HG03520 (cell line): ENCODE data around the gene KRTAP12-1.

Source experiments
- ATAC-seq: cut with Tn5 transposase; IDR thresholded peaks from one replicate; pipeline ENCODE4 v1.9.1; 2021; ENCODE audit warnings: mild to moderate bottlenecking, moderate library complexity; ENCODE audit not compliant: unreplicated experiment

The KRTAP12-1 gene

GRCh38 chr21:44681861-44682579, at the start of gene KRTAP12-1:
Gene KRTAP12-1, minus strand, starts transcription at chr21:44682163. Its CDS starts 40 bp downstream, at chr21:44682123.
- no peak for ATAC-seq

GRCh38 chr21:44730951-44731579, 49.1 kb upstream of the KRTAP12-1 start:
- ATAC-seq = no peak

GRCh38 chr21:44730028-44730395, 48.0 kb upstream of the KRTAP12-1 start:
- no peak for ATAC-seq

- ATAC-seq = no peak
These were observed 47.5 kb upstream of the KRTAP12-1 start for GRCh38 chr21:44729336-44730027.

- no peak for ATAC-seq
These were observed 46.8 kb upstream of the KRTAP12-1 start for GRCh38 chr21:44728716-44729115.

GRCh38 chr21:44727757-44728156, 45.8 kb upstream of the KRTAP12-1 start:
- ATAC-seq = no peak

GRCh38 chr21:44727321-44727720, 45.4 kb upstream of the KRTAP12-1 start:
- ATAC-seq = no peak

GRCh38 chr21:44726826-44727225, 44.9 kb upstream of the KRTAP12-1 start:
- ATAC-seq = no peak

- no peak for ATAC-seq
These were observed 43.0 kb upstream of the KRTAP12-1 start for GRCh38 chr21:44724926-44725325.

- no peak for ATAC-seq
These were observed 42.2 kb upstream of the KRTAP12-1 start for GRCh38 chr21:44724196-44724595.

GRCh38 chr21:44723177-44724131, 41.5 kb upstream of the KRTAP12-1 start:
- no peak for ATAC-seq

- no peak for ATAC-seq
These were observed 40.8 kb upstream of the KRTAP12-1 start for GRCh38 chr21:44722731-44723130.

GRCh38 chr21:44720170-44720569, 38.2 kb upstream of the KRTAP12-1 start:
- no peak for ATAC-seq

- no peak for ATAC-seq
These were observed 36.6 kb upstream of the KRTAP12-1 start for GRCh38 chr21:44718571-44718970.

- no peak for ATAC-seq
These were observed 36.1 kb upstream of the KRTAP12-1 start for GRCh38 chr21:44718093-44718492.

GRCh38 chr21:44716984-44717383, 35.0 kb upstream of the KRTAP12-1 start:
- ATAC-seq = no peak

- ATAC-seq = no peak
These were observed 32.9 kb upstream of the KRTAP12-1 start for GRCh38 chr21:44714905-44715304.

GRCh38 chr21:44713846-44714245, 31.9 kb upstream of the KRTAP12-1 start:
- no peak for ATAC-seq

- no peak for ATAC-seq
These were observed 31.2 kb upstream of the KRTAP12-1 start for GRCh38 chr21:44713130-44713529.

GRCh38 chr21:44712203-44713028, 30.5 kb upstream of the KRTAP12-1 start:
- no peak for ATAC-seq
